Measurements from ENCODE around the gene MAGI1.
"Not testable (repeated sequence)": the region's sequence is repeated elsewhere in the genome, so short reads cannot be mapped to it uniquely, and the experiment has no call there.

The MAGI1 gene

GRCh38 chr3:65894126-65894525 is 144.6 kb downstream of the MAGI1 start:
- no peaks in the 10 kb centered on the region for H3K9me3 ChIP-seq (ENCODE audit: control insufficient read depth, low read depth, low read length)
- H3K9ac ChIP-seq (ENCODE audit: low read length), result no peak overlapping the region
- H3K4me3 ChIP-seq (ENCODE audit: low read length), result no peak overlapping the region
- no peak overlapping the region for H3K27ac ChIP-seq (ENCODE audit: low read length)
- no peaks in the 10 kb centered on the region for H3K27me3 ChIP-seq (ENCODE audit: control insufficient read depth, insufficient read depth, low read length)
- H3K4me1 ChIP-seq (ENCODE audit: control insufficient read depth, low read depth, low read length), result peaks cover 22% of the 10 kb centered on the region
- H3K36me3 ChIP-seq (ENCODE audit: control insufficient read depth, low read depth, low read length), result no peaks in the 10 kb centered on the region

GRCh38 chr3:65893631-65894030 is 145.1 kb downstream of the MAGI1 start:
- H3K4me1 ChIP-seq (ENCODE audit: control insufficient read depth, low read depth, low read length), result peaks cover 24% of the 10 kb centered on the region
- no peak overlapping the region for H3K9ac ChIP-seq (ENCODE audit: low read length)
- H3K9me3 ChIP-seq (ENCODE audit: control insufficient read depth, low read depth, low read length), result no peaks in the 10 kb centered on the region
- H3K36me3 ChIP-seq (ENCODE audit: control insufficient read depth, low read depth, low read length), result no peaks in the 10 kb centered on the region
- H3K27ac ChIP-seq (ENCODE audit: low read length), result no peak overlapping the region
- no peaks in the 10 kb centered on the region for H3K27me3 ChIP-seq (ENCODE audit: control insufficient read depth, insufficient read depth, low read length)
- no peak overlapping the region for H3K4me3 ChIP-seq (ENCODE audit: low read length)

GRCh38 chr3:65891477-65891876 is 147.2 kb downstream of the MAGI1 start:
- H3K36me3 ChIP-seq (ENCODE audit: control insufficient read depth, low read depth, low read length); H3K4me3 ChIP-seq (ENCODE audit: low read length); H3K9me3 ChIP-seq (ENCODE audit: control insufficient read depth, low read depth, low read length); H3K27me3 ChIP-seq (ENCODE audit: control insufficient read depth, insufficient read depth, low read length); H3K9ac ChIP-seq (ENCODE audit: low read length): not testable (repeated sequence)
- Histone ChIP-seq H3K27ac (ENCODE audit: low read length) (peak overlapping the region; percentile 46), H3K4me1 (ENCODE audit: control insufficient read depth, low read depth, low read length) (peaks cover 24% of the 10 kb centered on the region)

DNA sequence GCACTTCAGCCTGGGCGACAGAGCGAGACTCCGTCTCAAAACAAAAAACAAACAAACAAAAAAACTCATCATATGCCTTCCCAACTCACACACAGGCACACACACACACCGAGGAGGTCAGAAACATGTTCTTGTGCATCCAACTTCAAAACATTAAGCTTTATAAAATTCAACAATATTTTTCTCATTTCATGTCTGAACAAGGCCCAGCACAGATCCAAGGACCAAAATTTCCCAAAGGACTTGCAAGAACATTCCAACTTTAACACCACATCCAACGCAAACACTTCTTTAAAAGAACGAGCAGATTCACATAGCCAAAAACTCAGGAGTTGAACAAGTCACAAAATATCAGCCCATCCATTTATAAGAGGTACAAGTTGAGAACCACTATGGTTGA is 148.4 kb downstream of the MAGI1 start:
- Histone ChIP-seq H3K4me1 (ENCODE audit: control insufficient read depth, low read depth, low read length) (peaks cover 24% of the 10 kb centered on the region), H3K9me3 (ENCODE audit: control insufficient read depth, low read depth, low read length) (no peaks in the 10 kb centered on the region), H3K27ac (ENCODE audit: low read length) (no peak overlapping the region), H3K27me3 (ENCODE audit: control insufficient read depth, insufficient read depth, low read length) (no peaks in the 10 kb centered on the region), H3K9ac (ENCODE audit: low read length) (no peak overlapping the region), H3K4me3 (ENCODE audit: low read length) (no peak overlapping the region), H3K36me3 (ENCODE audit: control insufficient read depth, low read depth, low read length) (no peaks in the 10 kb centered on the region)

- Histone ChIP-seq H3K36me3 (ENCODE audit: control insufficient read depth, low read depth, low read length) (no peaks in the 10 kb centered on the region), H3K27ac (ENCODE audit: low read length) (no peak overlapping the region), H3K27me3 (ENCODE audit: control insufficient read depth, insufficient read depth, low read length) (no peaks in the 10 kb centered on the region), H3K9ac (ENCODE audit: low read length) (no peak overlapping the region), H3K9me3 (ENCODE audit: control insufficient read depth, low read depth, low read length) (no peaks in the 10 kb centered on the region), H3K4me3 (ENCODE audit: low read length) (no peak overlapping the region), H3K4me1 (ENCODE audit: control insufficient read depth, low read depth, low read length) (peaks cover 23% of the 10 kb centered on the region)
Measured at GRCh38 chr3:65889707-65890099, 149.0 kb downstream of the MAGI1 start.

- Histone ChIP-seq H3K36me3 (ENCODE audit: control insufficient read depth, low read depth, low read length) (no peaks in the 10 kb centered on the region), H3K9me3 (ENCODE audit: control insufficient read depth, low read depth, low read length) (no peaks in the 10 kb centered on the region), H3K9ac (ENCODE audit: low read length) (no peak overlapping the region), H3K27me3 (ENCODE audit: control insufficient read depth, insufficient read depth, low read length) (no peaks in the 10 kb centered on the region), H3K27ac (ENCODE audit: low read length) (no peak overlapping the region), H3K4me3 (ENCODE audit: low read length) (no peak overlapping the region), H3K4me1 (ENCODE audit: control insufficient read depth, low read depth, low read length) (peaks cover 19% of the 10 kb centered on the region)
Measured at GRCh38 chr3:65888980-65889706, 149.6 kb downstream of the MAGI1 start.

DNA sequence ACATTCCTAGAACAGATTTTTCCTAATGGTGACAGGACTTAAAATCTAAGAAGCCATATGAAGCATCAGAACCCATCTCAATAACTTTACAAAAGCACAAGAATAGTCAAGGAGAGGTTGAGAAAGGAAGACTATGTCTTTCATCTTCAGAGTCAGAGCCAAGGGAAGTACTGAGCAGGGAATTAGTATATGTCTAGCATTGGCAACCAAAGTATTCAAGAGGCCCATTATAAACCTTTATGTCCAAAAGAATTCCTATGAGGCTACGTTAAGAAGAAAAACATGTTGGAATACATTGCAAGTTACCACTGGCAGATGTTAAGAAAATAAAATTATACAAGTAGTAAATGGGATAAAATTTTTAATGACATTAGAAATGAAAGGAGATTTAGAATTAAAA is 150.5 kb downstream of the MAGI1 start:
- Histone ChIP-seq H3K9ac (ENCODE audit: low read length) (no peak overlapping the region), H3K27ac (ENCODE audit: low read length) (no peak overlapping the region), H3K9me3 (ENCODE audit: control insufficient read depth, low read depth, low read length) (no peaks in the 10 kb centered on the region), H3K27me3 (ENCODE audit: control insufficient read depth, insufficient read depth, low read length) (no peaks in the 10 kb centered on the region), H3K36me3 (ENCODE audit: control insufficient read depth, low read depth, low read length) (no peaks in the 10 kb centered on the region), H3K4me1 (ENCODE audit: control insufficient read depth, low read depth, low read length) (peaks cover 21% of the 10 kb centered on the region), H3K4me3 (ENCODE audit: low read length) (no peak overlapping the region)

DNA sequence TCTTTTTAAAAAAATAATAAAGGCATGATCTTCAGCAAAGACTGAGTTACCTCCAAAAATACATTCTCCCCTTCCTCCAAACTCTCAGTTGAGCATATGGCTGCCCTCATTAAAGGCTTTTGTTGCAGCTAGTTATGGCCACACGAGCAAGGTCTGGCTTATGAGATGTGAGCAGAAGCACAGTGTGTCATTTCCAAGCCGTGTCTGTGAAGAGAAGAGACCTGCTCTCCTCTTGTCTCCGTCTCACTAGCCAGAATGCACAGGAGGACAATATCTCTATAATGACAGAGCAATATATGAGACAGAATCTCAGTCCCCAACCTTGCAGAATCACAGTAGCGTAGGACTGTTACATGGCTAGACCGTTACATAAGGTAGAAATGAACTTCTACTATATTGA is 152.3 kb downstream of the MAGI1 start:
- Histone ChIP-seq H3K4me1 (ENCODE audit: control insufficient read depth, low read depth, low read length) (peaks cover 19% of the 10 kb centered on the region), H3K9ac (ENCODE audit: low read length) (no peak overlapping the region), H3K36me3 (ENCODE audit: control insufficient read depth, low read depth, low read length) (no peaks in the 10 kb centered on the region), H3K4me3 (ENCODE audit: low read length) (no peak overlapping the region), H3K27ac (ENCODE audit: low read length) (no peak overlapping the region), H3K9me3 (ENCODE audit: control insufficient read depth, low read depth, low read length) (no peaks in the 10 kb centered on the region), H3K27me3 (ENCODE audit: control insufficient read depth, insufficient read depth, low read length) (no peaks in the 10 kb centered on the region)

DNA sequence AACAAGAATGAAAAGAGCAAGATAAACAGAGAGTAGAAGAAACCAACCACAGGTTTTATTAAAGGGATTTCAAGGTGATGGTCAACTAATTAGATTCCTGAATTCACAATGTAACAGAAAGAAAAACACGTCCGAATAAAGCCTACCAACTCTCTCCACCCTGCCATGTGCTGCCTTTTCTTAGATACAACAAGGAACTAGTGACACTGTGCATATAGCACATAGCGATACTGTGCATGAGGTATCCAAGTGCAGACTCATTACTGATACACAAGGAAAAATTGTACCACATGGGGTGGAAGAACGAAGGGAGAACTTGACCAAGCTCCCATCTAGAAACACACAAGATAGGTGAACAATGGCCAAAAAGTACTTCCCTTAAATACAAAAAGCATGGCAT is 154.6 kb downstream of the MAGI1 start:
- Histone ChIP-seq H3K36me3 (ENCODE audit: control insufficient read depth, low read depth, low read length) (no peaks in the 10 kb centered on the region), H3K4me1 (ENCODE audit: control insufficient read depth, low read depth, low read length) (peaks cover 12% of the 10 kb centered on the region), H3K27ac (ENCODE audit: low read length) (no peak overlapping the region), H3K4me3 (ENCODE audit: low read length) (no peak overlapping the region), H3K9me3 (ENCODE audit: control insufficient read depth, low read depth, low read length) (no peaks in the 10 kb centered on the region), H3K27me3 (ENCODE audit: control insufficient read depth, insufficient read depth, low read length) (no peaks in the 10 kb centered on the region), H3K9ac (ENCODE audit: low read length) (no peak overlapping the region)

- Histone ChIP-seq H3K36me3 (ENCODE audit: control insufficient read depth, low read depth, low read length) (no peaks in the 10 kb centered on the region), H3K27ac (ENCODE audit: low read length) (no peak overlapping the region), H3K4me1 (ENCODE audit: control insufficient read depth, low read depth, low read length) (peaks cover 16% of the 10 kb centered on the region), H3K9me3 (ENCODE audit: control insufficient read depth, low read depth, low read length) (no peaks in the 10 kb centered on the region), H3K9ac (ENCODE audit: low read length) (no peak overlapping the region), H3K27me3 (ENCODE audit: control insufficient read depth, insufficient read depth, low read length) (no peaks in the 10 kb centered on the region), H3K4me3 (ENCODE audit: low read length) (no peak overlapping the region)
Measured at GRCh38 chr3:65883613-65884012, 155.1 kb downstream of the MAGI1 start.

GRCh38 chr3:65880350-65880749 is 158.4 kb downstream of the MAGI1 start:
- Histone ChIP-seq H3K9me3 (ENCODE audit: control insufficient read depth, low read depth, low read length) (no peaks in the 10 kb centered on the region), H3K4me1 (ENCODE audit: control insufficient read depth, low read depth, low read length) (peaks cover 17% of the 10 kb centered on the region), H3K36me3 (ENCODE audit: control insufficient read depth, low read depth, low read length) (no peaks in the 10 kb centered on the region), H3K4me3 (ENCODE audit: low read length) (no peak overlapping the region), H3K27ac (ENCODE audit: low read length) (no peak overlapping the region), H3K9ac (ENCODE audit: low read length) (no peak overlapping the region), H3K27me3 (ENCODE audit: control insufficient read depth, insufficient read depth, low read length) (no peaks in the 10 kb centered on the region)

- H3K27ac ChIP-seq (ENCODE audit: low read length), result no peak overlapping the region
- no peaks in the 10 kb centered on the region for H3K36me3 ChIP-seq (ENCODE audit: control insufficient read depth, low read depth, low read length)
- H3K27me3 ChIP-seq (ENCODE audit: control insufficient read depth, insufficient read depth, low read length), result no peaks in the 10 kb centered on the region
- H3K9me3 ChIP-seq (ENCODE audit: control insufficient read depth, low read depth, low read length), result no peaks in the 10 kb centered on the region
- peaks cover 17% of the 10 kb centered on the region for H3K4me1 ChIP-seq (ENCODE audit: control insufficient read depth, low read depth, low read length)
- no peak overlapping the region for H3K9ac ChIP-seq (ENCODE audit: low read length)
- H3K4me3 ChIP-seq (ENCODE audit: low read length), result peak overlapping the region; percentile 15
Measured at GRCh38 chr3:65879372-65879771, 159.3 kb downstream of the MAGI1 start.
